Caco-2 (cell line): ENCODE measurements around the gene JAKMIP3. TPM values are rescaled to one million over a fixed set of nuclear protein-coding genes. Genes with fewer than 3 reads are reported as not detected.

Experiments used
- BruUV-seq: library from RNA; stranded (reverse); fragments of 400-500 nt; replicated peaks from 2 replicates; lab custom pipeline; 2021; lab: Mats Ljungman, UMichigan
- CTCF ChIA-PET: fragments of 300-600 bp; sonication (Branson Sonifier 250); formaldehyde crosslinking; loops from one replicate; lab custom pipeline; 2022; ENCODE audit warnings: antibody characterized with exemption; lab: Charles Lee
- POLR2A ChIA-PET: fragments of 300-600 bp; sonication (Branson Sonifier 250); formaldehyde crosslinking; loops from one replicate; lab custom pipeline; 2022; ENCODE audit warnings: antibody characterized with exemption; lab: Charles Lee
- DNase-seq, 2 experiments: peaks; one replicate each; pipeline versions ENCODE4 v3.0.0 to v3.0.0-alpha.2; 2020 to 2022
- H3K27me3 ChIP-seq: replicated peaks from 2 replicates; pipeline ENCODE4 v1.6.0; 2011; ENCODE audit warnings: low read length; ENCODE audit not compliant: control insufficient read depth, insufficient read depth
- H3K36me3 ChIP-seq: 2 replicates; pipeline ENCODE4 v1.5.1; 2011; ENCODE audit warnings: low read length; ENCODE audit not compliant: control insufficient read depth, insufficient read depth
- H3K4me1 ChIP-seq: fragments of 250-450 bp; sonication (Bioruptor Pico); 2 replicates; pipeline ENCODE4 v1.5.1; 2020; ENCODE audit warnings: mild to moderate bottlenecking
- H3K4me3 ChIP-seq: 2 replicates; pipeline ENCODE4 v1.5.1; 2011; ENCODE audit warnings: low read depth, mild to moderate bottlenecking, control low read depth, low read length
- H3K9me3 ChIP-seq: fragments of 250-450 bp; sonication (Bioruptor Pico); 2 replicates; pipeline ENCODE4 v1.5.1; 2020; ENCODE audit warnings: mild to moderate bottlenecking, moderate library complexity
- H3K27ac Mint-ChIP-seq: one replicate; pipeline ENCODE4 v1.8.0; 2022; ENCODE audit warnings: mixed read lengths; ENCODE audit not compliant: unreplicated experiment
- H3K27me3 Mint-ChIP-seq: one replicate; pipeline ENCODE4 v1.8.0; 2022; ENCODE audit warnings: mixed read lengths; ENCODE audit not compliant: insufficient read depth, unreplicated experiment
- H3K36me3 Mint-ChIP-seq: one replicate; pipeline ENCODE4 v1.8.0; 2022; ENCODE audit warnings: mild to moderate bottlenecking, mixed read lengths; ENCODE audit not compliant: insufficient read depth, unreplicated experiment
- H3K4me1 Mint-ChIP-seq: one replicate; pipeline ENCODE4 v1.8.0; 2022; ENCODE audit warnings: low read depth, mixed read lengths; ENCODE audit not compliant: unreplicated experiment
- H3K4me3 Mint-ChIP-seq: one replicate; pipeline ENCODE4 v1.8.0; 2022; ENCODE audit warnings: mild to moderate bottlenecking, moderate library complexity, mixed read lengths; ENCODE audit not compliant: unreplicated experiment
- H3K9me3 Mint-ChIP-seq: one replicate; pipeline ENCODE4 v1.8.0; 2022; ENCODE audit warnings: mixed read lengths; ENCODE audit not compliant: unreplicated experiment
- CTCF ChIP-seq, 2 experiments: fragments of 200-600 bp in 1 of 2; IDR thresholded peaks; 1 replicate in 1 of 2; 2 replicates in 1 of 2; pipeline versions ENCODE4 v1.5.1 to v1.8.0; 2011 to 2022; ENCODE audit warnings: antibody characterized with exemption in 1 of 2, control low read depth in 1 of 2, inconsistent platforms in 1 of 2, low read depth in 1 of 2, low read length in 1 of 2, mild to moderate bottlenecking in 1 of 2, moderate library complexity in 1 of 2; ENCODE audit not compliant: insufficient read depth in 1 of 2, severe bottlenecking in 1 of 2, unreplicated experiment in 1 of 2
- intact Hi-C: fragments of 100-400 bp; cut with micrococcal nuclease; formaldehyde crosslinking; loops from one replicate; pipeline ENCODE4 v1.10.0; 2022; ENCODE audit not compliant: unreplicated experiment
- total RNA-seq: library from RNA; stranded (reverse); gene quantifications from 2 replicates; pipeline ENCODE4 v1.2.3, GENCODE V29; 2022

The JAKMIP3 gene
- total RNA-seq, 1 experiment from 2014 or later, result 0.50 TPM

GRCh38 chr10:132059760-132060508 is 5.8 kb upstream of the JAKMIP3 start:
- H3K4me3 ChIP-seq, result no peak overlapping the region
- ChIA-PET CTCF (no interaction called here), POLR2A (no interaction called here)
- no peaks in the 10 kb centered on the region for H3K4me1 Mint-ChIP-seq
- no peaks in the 10 kb centered on the region; the same call in 1 of the 2 replicates for H3K4me1 ChIP-seq
- H3K36me3 ChIP-seq, result no peaks in the 10 kb centered on the region
- intact Hi-C loops, result no loop called here
- H3K27me3 ChIP-seq, result no peaks in the 10 kb centered on the region; the same call in 1 of the 2 replicates
- peaks cover 19% of the 10 kb centered on the region for H3K27me3 Mint-ChIP-seq
- BruUV-seq, result no TSS peak
- no peak for TF ChIP-seq CTCF (IDR thresholded peaks at IDR 0.05; ENCODE audit: insufficient read depth in 1 of 2, low read depth in 1 of 2, low read length in 1 of 2, severe bottlenecking in 1 of 2, unreplicated experiment in 1 of 2)
- H3K4me3 Mint-ChIP-seq, result no peak overlapping the region
- H3K9me3 ChIP-seq, result no peaks in the 10 kb centered on the region
- peak in 1 of 2 experiments; percentile 14 for DNase-seq
- H3K36me3 Mint-ChIP-seq, result no peaks in the 10 kb centered on the region
- no peaks in the 10 kb centered on the region for H3K9me3 Mint-ChIP-seq
- no peak overlapping the region for H3K27ac Mint-ChIP-seq

DNA sequence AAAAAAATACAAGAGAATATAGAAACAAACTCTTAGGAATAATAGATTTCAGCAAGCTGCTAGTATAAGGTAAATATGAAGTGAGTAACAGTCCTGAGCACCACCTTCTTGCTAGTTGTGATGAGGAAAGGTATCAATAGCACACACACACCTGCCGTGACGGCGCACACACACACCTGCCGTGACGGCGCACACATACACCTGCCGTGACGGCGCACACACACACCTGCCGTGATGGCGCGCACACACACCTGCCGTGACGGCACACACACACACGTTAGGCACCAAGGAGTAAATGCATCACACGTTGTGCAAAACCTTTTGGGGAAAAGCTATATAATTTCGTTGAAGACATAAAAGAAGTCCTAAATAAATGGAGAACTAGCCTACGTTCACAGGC is 4.7 kb upstream of the JAKMIP3 start:
- no peaks in the 10 kb centered on the region for H3K4me1 Mint-ChIP-seq
- H3K27me3 Mint-ChIP-seq, result peaks cover 19% of the 10 kb centered on the region
- Histone ChIP-seq H3K4me1 (no peaks in the 10 kb centered on the region; the same call in 1 of the 2 replicates), H3K4me3 (no peak overlapping the region), H3K36me3 (no peaks in the 10 kb centered on the region), H3K9me3 (no peaks in the 10 kb centered on the region), H3K27me3 (no peaks in the 10 kb centered on the region; the same call in 1 of the 2 replicates)
- TF ChIP-seq CTCF (IDR thresholded peaks at IDR 0.05; ENCODE audit: insufficient read depth in 1 of 2, low read depth in 1 of 2, low read length in 1 of 2, severe bottlenecking in 1 of 2, unreplicated experiment in 1 of 2), result no peak
- ChIA-PET POLR2A (no interaction called here), CTCF (no interaction called here)
- H3K9me3 Mint-ChIP-seq, result no peaks in the 10 kb centered on the region
- no peak for DNase-seq
- no peak overlapping the region for H3K27ac Mint-ChIP-seq
- H3K4me3 Mint-ChIP-seq, result no peak overlapping the region
- no peaks in the 10 kb centered on the region for H3K36me3 Mint-ChIP-seq
- intact Hi-C loops, result no loop called here
- BruUV-seq, result no TSS peak

DNA sequence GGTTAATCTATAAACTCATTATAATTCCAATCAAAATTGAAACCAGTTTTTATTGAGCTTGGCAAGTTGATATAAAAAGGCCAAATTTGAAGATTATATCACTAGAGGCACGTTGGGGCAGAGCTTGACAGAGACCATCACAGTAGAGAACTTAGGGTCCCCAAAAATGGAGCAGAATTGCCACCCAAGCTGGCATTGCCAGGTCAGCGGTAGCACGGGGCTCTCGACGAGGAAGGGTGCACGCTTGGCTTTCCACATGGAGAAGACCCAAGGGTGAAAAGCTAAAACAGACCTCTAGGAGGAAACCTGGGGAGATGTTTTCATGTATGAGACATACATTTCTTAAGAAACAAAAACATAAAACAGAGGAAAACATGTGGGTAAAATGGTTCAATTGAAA is 4.3 kb upstream of the JAKMIP3 start:
- TF ChIP-seq CTCF (IDR thresholded peaks at IDR 0.05; ENCODE audit: insufficient read depth in 1 of 2, low read depth in 1 of 2, low read length in 1 of 2, severe bottlenecking in 1 of 2, unreplicated experiment in 1 of 2), result no peak
- Mint-ChIP-seq H3K27me3 (peaks cover 19% of the 10 kb centered on the region), H3K4me1 (no peaks in the 10 kb centered on the region), H3K27ac (no peak overlapping the region), H3K9me3 (no peaks in the 10 kb centered on the region), H3K4me3 (no peak overlapping the region), H3K36me3 (no peaks in the 10 kb centered on the region)
- no TSS peak for BruUV-seq
- H3K9me3 ChIP-seq, result no peaks in the 10 kb centered on the region
- no peak overlapping the region for H3K4me3 ChIP-seq
- peak in 1 of 2 experiments; percentile 5 for DNase-seq
- CTCF ChIA-PET, result no interaction called here
- H3K4me1 ChIP-seq, result no peaks in the 10 kb centered on the region; the same call in 1 of the 2 replicates
- POLR2A ChIA-PET, result no interaction called here
- H3K27me3 ChIP-seq, result no peaks in the 10 kb centered on the region; the same call in 1 of the 2 replicates
- intact Hi-C loops, result no loop called here
- H3K36me3 ChIP-seq, result no peaks in the 10 kb centered on the region
